ENCODE results near the gene MT4. TPM values are rescaled to one million over a fixed set of nuclear protein-coding genes. Genes with fewer than 3 reads are reported as not detected.
A peak's percentile ranks its signal among the peaks of the same experiment; 100 is the strongest.

The MT4 gene
- total RNA-seq, 4 donors from 2014 or later: not detected

GRCh38 chr16:56603589-56603988, 38.7 kb downstream of the MT4 start:
- TF ChIP-seq, protein P1, sequence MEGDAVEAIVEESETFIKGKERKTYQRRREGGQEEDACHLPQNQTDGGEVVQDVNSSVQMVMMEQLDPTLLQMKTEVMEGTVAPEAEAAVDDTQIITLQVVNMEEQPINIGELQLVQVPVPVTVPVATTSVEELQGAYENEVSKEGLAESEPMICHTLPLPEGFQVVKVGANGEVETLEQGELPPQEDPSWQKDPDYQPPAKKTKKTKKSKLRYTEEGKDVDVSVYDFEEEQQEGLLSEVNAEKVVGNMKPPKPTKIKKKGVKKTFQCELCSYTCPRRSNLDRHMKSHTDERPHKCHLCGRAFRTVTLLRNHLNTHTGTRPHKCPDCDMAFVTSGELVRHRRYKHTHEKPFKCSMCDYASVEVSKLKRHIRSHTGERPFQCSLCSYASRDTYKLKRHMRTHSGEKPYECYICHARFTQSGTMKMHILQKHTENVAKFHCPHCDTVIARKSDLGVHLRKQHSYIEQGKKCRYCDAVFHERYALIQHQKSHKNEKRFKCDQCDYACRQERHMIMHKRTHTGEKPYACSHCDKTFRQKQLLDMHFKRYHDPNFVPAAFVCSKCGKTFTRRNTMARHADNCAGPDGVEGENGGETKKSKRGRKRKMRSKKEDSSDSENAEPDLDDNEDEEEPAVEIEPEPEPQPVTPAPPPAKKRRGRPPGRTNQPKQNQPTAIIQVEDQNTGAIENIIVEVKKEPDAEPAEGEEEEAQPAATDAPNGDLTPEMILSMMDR (IDR thresholded peaks at IDR 0.05): no peak
- ATAC-seq (ENCODE audit: low FRiP score) (no peak), DNase-seq (ENCODE audit: low spot score) (no peak)

GRCh38 chr16:56604966-56605365, 40.1 kb downstream of the MT4 start:
- TF ChIP-seq, protein P1 (IDR thresholded peaks at IDR 0.05): no peak

DNA sequence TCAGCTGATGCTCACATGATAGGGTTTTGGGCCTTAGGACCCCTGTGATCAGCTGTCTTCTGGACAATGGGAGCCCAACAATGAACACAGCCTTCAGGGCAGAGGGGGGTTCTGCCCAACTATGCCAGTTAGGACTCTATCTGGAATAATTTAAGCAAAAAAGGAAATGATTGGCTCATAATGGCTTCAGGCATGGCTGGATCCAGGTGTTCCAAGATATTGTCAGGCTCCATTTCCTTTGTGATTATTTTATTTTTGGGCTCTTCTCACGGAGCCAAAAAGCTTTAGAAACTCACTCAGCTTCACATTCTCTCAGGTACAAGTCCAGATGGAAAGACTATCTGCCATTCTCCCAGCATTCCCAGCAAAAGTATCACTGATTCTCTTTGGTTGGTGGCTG, 40.6 kb downstream of the MT4 start:
- no peak for DNase-seq (ENCODE audit: low spot score)
- no peak for ATAC-seq (ENCODE audit: low FRiP score)
- TF ChIP-seq, protein P1 (IDR thresholded peaks at IDR 0.05): no peak

More at GRCh38 chr16:56604966-56605365, 40.1 kb downstream of the MT4 start:
- no peak for ATAC-seq (ENCODE audit: low FRiP score)
- DNase-seq (ENCODE audit: low spot score): no peak

DNA sequence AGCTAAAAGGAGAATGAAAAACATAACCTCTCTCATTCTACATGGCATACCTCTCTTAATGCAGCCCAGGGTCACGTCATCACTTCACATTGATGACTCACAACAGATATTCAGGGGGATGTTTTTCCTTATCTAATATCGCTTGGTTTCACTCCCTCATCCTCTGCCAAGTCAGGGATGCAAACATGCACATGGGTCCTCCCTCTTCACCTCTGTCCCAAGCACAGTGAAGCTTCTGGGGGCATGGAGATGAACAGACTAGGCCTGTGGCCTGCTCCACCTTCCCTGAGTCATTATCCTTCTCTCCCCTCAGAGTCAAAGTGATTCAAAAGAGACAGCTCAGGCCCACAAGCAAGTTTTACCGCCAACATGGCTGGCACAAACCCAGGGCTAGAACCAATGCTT, 41.2 kb downstream of the MT4 start:
- peak; percentile 33 for ATAC-seq (ENCODE audit: low FRiP score)
- TF ChIP-seq, protein P1 (IDR thresholded peaks at IDR 0.05): no peak
- DNase-seq (ENCODE audit: low spot score): peak; percentile 77

DNA sequence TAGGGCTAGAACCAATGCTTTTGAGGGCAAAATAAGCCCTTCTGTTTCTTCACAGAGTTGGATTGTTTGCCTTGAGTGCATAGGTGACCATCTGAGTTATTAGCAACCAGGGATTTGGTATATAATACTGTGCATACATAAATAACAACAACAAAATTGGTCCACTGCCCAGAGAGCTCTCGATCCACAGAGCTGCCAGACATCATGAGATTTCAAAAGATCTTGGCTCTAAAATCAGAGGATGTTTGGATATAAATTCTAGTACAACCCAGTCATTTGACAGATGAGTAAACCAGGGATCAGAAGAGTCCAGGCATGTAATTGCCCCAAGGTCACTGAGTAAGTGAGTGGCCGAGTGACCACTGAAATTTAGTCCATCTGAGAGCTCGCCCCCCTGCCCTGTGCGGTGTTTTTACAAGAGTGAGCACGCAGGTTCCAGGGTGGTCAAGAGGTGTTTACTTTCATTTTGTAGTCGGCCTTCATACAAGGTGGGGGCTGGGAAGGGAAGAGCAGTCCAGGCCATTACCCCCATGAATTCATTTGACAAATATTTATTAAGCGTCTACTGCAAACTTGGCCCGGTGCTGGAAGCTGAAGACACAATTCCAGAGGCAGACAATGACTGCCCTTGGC, 41.7 kb downstream of the MT4 start:
- ATAC-seq (ENCODE audit: low FRiP score): peak; percentile 19
- no peak for DNase-seq (ENCODE audit: low spot score)
- TF ChIP-seq, protein P1 (IDR thresholded peaks at IDR 0.05): no peak

DNA sequence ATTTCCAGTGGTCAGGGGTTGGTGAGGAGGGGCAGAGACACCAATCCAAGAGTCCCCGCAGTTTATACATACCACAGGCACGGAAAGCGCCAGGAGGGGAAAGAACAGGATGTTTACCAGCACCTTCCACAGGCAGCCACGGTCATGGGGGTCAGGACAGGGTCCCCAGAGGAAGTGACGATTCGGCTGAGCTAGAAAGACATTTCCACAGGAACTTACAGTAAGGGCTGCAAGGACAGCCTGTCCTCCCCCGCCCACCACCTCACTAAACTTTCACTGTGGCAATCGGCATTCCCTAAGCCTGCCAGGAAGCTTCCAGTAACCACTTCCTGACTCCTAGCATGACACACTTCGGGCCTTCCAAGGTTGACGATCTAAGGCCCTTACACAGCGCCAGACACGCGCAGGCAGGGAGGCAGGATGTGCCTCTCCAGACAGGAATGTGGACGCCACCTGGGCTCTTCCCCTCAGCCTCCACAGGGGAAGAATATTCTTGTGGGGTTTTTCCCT, 42.3 kb downstream of the MT4 start:
- DNase-seq (ENCODE audit: low spot score): peak; percentile 82
- peak; percentile 53 for ATAC-seq (ENCODE audit: low FRiP score)
- TF ChIP-seq, protein P1 (IDR thresholded peaks at IDR 0.05): no peak

GRCh38 chr16:56607675-56608042, 42.8 kb downstream of the MT4 start:
- TF ChIP-seq, protein P1 (IDR thresholded peaks at IDR 0.05): no peak
- no peak for DNase-seq (ENCODE audit: low spot score)
- ATAC-seq (ENCODE audit: low FRiP score): no peak
